Keratinocyte (primary cell): ENCODE results near the gene POU3F2.

Source experiments
- CTCF ChIP-seq, 3 experiments: IDR thresholded peaks in 1 of 3; conservative IDR thresholded peaks in 1 of 3; optimal IDR thresholded peaks in 1 of 3; 2 replicates in 2 of 3; 3 replicates in 1 of 3; pipeline versions ENCODE3 to v1.5.1; 2011; ENCODE audit warnings: low read length in 3 of 3, mild to moderate bottlenecking in 3 of 3, moderate library complexity in 2 of 3, control low read depth in 1 of 3, inconsistent platforms in 1 of 3; ENCODE audit not compliant: insufficient read depth in 2 of 3; ENCODE audit errors: extremely low read depth in 1 of 3
- EZH2 ChIP-seq: IDR thresholded peaks from one replicate; pipeline ENCODE4 v1.6.1; 2012; ENCODE audit warnings: inconsistent platforms, mild to moderate bottlenecking, low read length, moderate library complexity

- TF ChIP-seq EZH2: no peak
- TF ChIP-seq CTCF (optimal IDR thresholded peaks at IDR 0.05 in 1 of 3, IDR thresholded peaks at IDR 0.05 in 1 of 3, conservative IDR thresholded peaks at IDR 0.05 in 1 of 3; ENCODE audit: extremely low read depth in 1 of 3, insufficient read depth in 2 of 3, low read length in 3 of 3): no peak
Observed at GRCh38 chr6:98833057-98833306, 1.4 kb upstream of the POU3F2 start.
